Measurements from ENCODE around the gene NDUFB1.

DNA sequence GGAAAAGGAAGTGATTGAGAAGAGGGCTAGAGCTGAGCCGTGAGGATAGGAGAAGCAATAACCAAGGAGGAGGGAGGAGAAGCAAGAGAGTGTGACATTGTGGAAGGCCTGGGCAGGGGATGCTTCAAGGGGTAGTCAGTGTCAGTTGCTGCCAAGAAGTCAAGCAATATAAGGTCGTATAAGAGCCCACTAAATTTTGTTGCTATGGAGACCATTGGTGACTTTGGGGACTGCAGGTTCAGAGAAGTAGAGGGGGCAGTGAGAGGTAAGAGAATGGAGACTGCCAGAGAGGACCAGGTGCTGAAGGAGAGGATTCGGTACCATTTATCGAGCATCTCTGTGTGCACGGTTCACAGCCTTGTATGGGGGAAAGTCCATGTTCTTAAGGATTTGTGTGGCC is 12.0 kb downstream of the NDUFB1 start:
- TF ChIP-seq, protein P1, sequence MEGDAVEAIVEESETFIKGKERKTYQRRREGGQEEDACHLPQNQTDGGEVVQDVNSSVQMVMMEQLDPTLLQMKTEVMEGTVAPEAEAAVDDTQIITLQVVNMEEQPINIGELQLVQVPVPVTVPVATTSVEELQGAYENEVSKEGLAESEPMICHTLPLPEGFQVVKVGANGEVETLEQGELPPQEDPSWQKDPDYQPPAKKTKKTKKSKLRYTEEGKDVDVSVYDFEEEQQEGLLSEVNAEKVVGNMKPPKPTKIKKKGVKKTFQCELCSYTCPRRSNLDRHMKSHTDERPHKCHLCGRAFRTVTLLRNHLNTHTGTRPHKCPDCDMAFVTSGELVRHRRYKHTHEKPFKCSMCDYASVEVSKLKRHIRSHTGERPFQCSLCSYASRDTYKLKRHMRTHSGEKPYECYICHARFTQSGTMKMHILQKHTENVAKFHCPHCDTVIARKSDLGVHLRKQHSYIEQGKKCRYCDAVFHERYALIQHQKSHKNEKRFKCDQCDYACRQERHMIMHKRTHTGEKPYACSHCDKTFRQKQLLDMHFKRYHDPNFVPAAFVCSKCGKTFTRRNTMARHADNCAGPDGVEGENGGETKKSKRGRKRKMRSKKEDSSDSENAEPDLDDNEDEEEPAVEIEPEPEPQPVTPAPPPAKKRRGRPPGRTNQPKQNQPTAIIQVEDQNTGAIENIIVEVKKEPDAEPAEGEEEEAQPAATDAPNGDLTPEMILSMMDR (IDR thresholded peaks at IDR 0.05 in 4 of 5, conservative IDR thresholded peaks at IDR 0.05 in 1 of 5), result no peak
- TF ChIP-seq POLR2A (IDR thresholded peaks at IDR 0.05), result no peak
